ENCODE results near the gene CEMIP2. TPM values are rescaled to one million over a fixed set of nuclear protein-coding genes. Genes with fewer than 3 reads are reported as not detected.
A peak's percentile ranks its signal among the peaks of the same experiment; 100 is the strongest.

The CEMIP2 gene
- total and polyA plus RNA-seq, 2 of the 13 experiments (the other 11 are each of a cell fraction or from before 2014, with no cell fraction given), result 94.3 to 128 TPM

- peak; percentile 4 for FAIRE-seq
- WGBS (ENCODE audit: low lambda C conversion rate), result 7% methylated on average over 2 of the region's 2 CpGs
- Histone ChIP-seq H3K9ac (ENCODE audit: insufficient read depth, low read depth, low read length) (peak overlapping the region; percentile 97), H3K4me3 (replicated peaks in 1 of 3; ENCODE audit: insufficient read depth in 1 of 3, low read depth in 2 of 3, low read length in 3 of 3) (peak overlapping the region; percentile 90 to 99 (median 98)), H3K79me2 (ENCODE audit: insufficient read depth, low read length) (peaks cover 77% of the 10 kb centered on the region), H3K27ac (ENCODE audit: extremely low read length, insufficient read depth, low read length) (peak overlapping the region; percentile 92), H3K9me3 (ENCODE audit: low read length) (no peaks in the 10 kb centered on the region), H3K36me3 (replicated peaks in 1 of 2; ENCODE audit: control insufficient read depth in 1 of 2, insufficient read depth in 2 of 2, low read length in 2 of 2) (no peaks in the 10 kb centered on the region), H2AFZ (ENCODE audit: low read length) (no peak overlapping the region), H3K27me3 (ENCODE audit: control insufficient read depth in 1 of 2, insufficient read depth in 2 of 2, low read length in 2 of 2) (peaks cover 0 to 12% of the 10 kb centered on the region in 2 experiments; a peak in 1 of 5 replicates), H3K4me2 (ENCODE audit: low read depth, low read length) (peak overlapping the region; percentile 84), H3K4me1 (ENCODE audit: insufficient read depth, low read length) (peaks cover 60% of the 10 kb centered on the region), H4K20me1 (ENCODE audit: insufficient read depth, low read length) (peaks cover 16% of the 10 kb centered on the region; the same call in 1 of the 2 replicates)
- CTCF ChIA-PET (ENCODE audit: low intra/inter-chr PET ratio, low total read pairs), result no interaction called here
- no TSS peak for BruUV-seq (replicated peaks)
- in situ Hi-C loops (cut with HindIII; ENCODE audit: extremely low pct_ligation_motif_present, low pct_unique_long_range_greater_than_20kb), result loop anchor here (5.0 kb wide), 2 partner anchors 38 to 153 kb away; no protein-coding TSS in a partner anchor
- DNase-seq (ENCODE audit: low spot score), result peak; percentile 79
- no peak for ATAC-seq
- intact Hi-C loops (cut with micrococcal nuclease; ENCODE audit: unreplicated experiment), result loop anchor here (1.0 to 2.0 kb wide), 3 partner anchors 23 to 87 kb away; no protein-coding TSS in a partner anchor
- POLR2A ChIA-PET, result interaction anchor here (0.9 to 4.9 kb wide), 9 partner anchors 8 to 145 kb away, joined by 3 to 31 read pairs (median 7); partner anchors contain the start of genes ABHD17B and C9orf85
- TF ChIP-seq ZKSCAN8 (CRISPR knock-in tag; IDR thresholded peaks at IDR 0.05; ENCODE audit: borderline replicate concordance) (peak; percentile 90; the same call in 1 of the 2 replicates), MED13 (CRISPR knock-in tag; IDR thresholded peaks at IDR 0.05) (no peak), KAT8 (CRISPR knock-in tag; IDR thresholded peaks at IDR 0.05) (0 out of 2 replicates have a peak, but pooled peaks have one; percentile 21), FOXP1 (IDR thresholded peaks at IDR 0.05) (no peak), FOXP1 (CRISPR knock-in tag; IDR thresholded peaks at IDR 0.05) (0 out of 2 replicates have a peak, but pooled peaks have one; percentile 26), ARID5B (CRISPR knock-in tag; IDR thresholded peaks at IDR 0.05) (peak; percentile 51; the same call in 1 of the 2 replicates), KAT2B (IDR thresholded peaks at IDR 0.05; ENCODE audit: borderline replicate concordance, low read depth, low read length) (no peak), ZNF564 (CRISPR knock-in tag; IDR thresholded peaks at IDR 0.05) (no peak), JARID2 (CRISPR knock-in tag; IDR thresholded peaks at IDR 0.05; ENCODE audit: insufficient replicate concordance) (no peak), NFATC3 (CRISPR knock-in tag; IDR thresholded peaks at IDR 0.05) (no peak), MTERF4 (CRISPR knock-in tag; IDR thresholded peaks at IDR 0.05) (no peak), ZNF362 (CRISPR knock-in tag; IDR thresholded peaks at IDR 0.05; ENCODE audit: borderline replicate concordance) (peak; percentile 22; the same call in 1 of the 2 replicates), CEBPB (IDR thresholded peaks at IDR 0.05; ENCODE audit: borderline replicate concordance, low read depth, low read length) (peak; percentile 91), ZSCAN29 (CRISPR knock-in tag; conservative IDR thresholded peaks at IDR 0.05) (0 out of 2 replicates have a peak, but pooled peaks have one; percentile 18), IKZF1 (IDR thresholded peaks at IDR 0.05) (no peak), SOX6 (IDR thresholded peaks at IDR 0.05) (no peak), SOX6 (CRISPR knock-in tag; IDR thresholded peaks at IDR 0.05) (peak; percentile 85), HDAC6 (IDR thresholded peaks at IDR 0.05; ENCODE audit: low read depth, low read length) (no peak), TP53 (CRISPR knock-in tag; conservative IDR thresholded peaks at IDR 0.05) (no peak), CBX2 (IDR thresholded peaks at IDR 0.05; ENCODE audit: low read depth, low read length) (no peak), CBX2 (CRISPR knock-in tag; IDR thresholded peaks at IDR 0.05; ENCODE audit: low read depth) (no peak), SALL1 (CRISPR knock-in tag; IDR thresholded peaks at IDR 0.05) (peak; percentile 37; the same call in 1 of the 2 replicates)
Observed at GRCh38 chr9:71765693-71766092, 2.6 kb downstream of the CEMIP2 start.
